HL-60 (cell line): ENCODE results near the gene ARHGEF12.

ENCODE experiments used
- DNase-seq, 2 experiments: peaks; one replicate each; pipeline ENCODE4 v3.0.0-alpha.2; 2010 to 2020; ENCODE audit warnings: low read depth in 1 of 2, low spot score in 1 of 2
- H3K27ac ChIP-seq: fragments of 250-450 bp; sonication (Bioruptor Pico); replicated peaks from 2 replicates; pipeline ENCODE4 v1.5.1; 2020; ENCODE audit warnings: mild to moderate bottlenecking, moderate library complexity
- H3K27me3 ChIP-seq: fragments of 250-450 bp; sonication (Bioruptor Pico); 2 replicates; pipeline ENCODE4 v1.5.1; 2021; ENCODE audit warnings: mild to moderate bottlenecking, moderate library complexity; ENCODE audit not compliant: insufficient read depth, poor library complexity, severe bottlenecking
- H3K4me3 ChIP-seq: replicated peaks from 2 replicates; pipeline ENCODE4 v1.5.1; 2011; ENCODE audit warnings: mild to moderate bottlenecking, control low read depth, low read length; ENCODE audit not compliant: insufficient read depth
- CTCF ChIP-seq: IDR thresholded peaks from one replicate; pipeline ENCODE4 v1.5.1; 2011; ENCODE audit warnings: low read length, control low read depth, inconsistent platforms; ENCODE audit not compliant: insufficient read depth
- GABPA ChIP-seq: IDR thresholded peaks from 2 replicates; pipeline ENCODE4 v1.6.1; 2012; ENCODE audit warnings: low read depth
- POLR2AphosphoS5 ChIP-seq: IDR thresholded peaks from 2 replicates; pipeline ENCODE4 v1.6.1; 2012; ENCODE audit warnings: low read depth
- REST ChIP-seq: IDR thresholded peaks from 2 replicates; pipeline ENCODE4 v1.6.1; 2012; ENCODE audit warnings: low read depth; ENCODE audit not compliant: insufficient replicate concordance
- SPI1 ChIP-seq: IDR thresholded peaks from 2 replicates; pipeline ENCODE4 v1.6.1; 2012; ENCODE audit warnings: low read depth, mild to moderate bottlenecking, borderline replicate concordance

Gene ARHGEF12

GRCh38 chr11:120331301-120331996 is 4.8 kb upstream of the ARHGEF12 start:
- no peak for DNase-seq
- H3K4me3 ChIP-seq, result no peak overlapping the region
- no peak for TF ChIP-seq CTCF
- peaks cover 42% of the 10 kb centered on the region for H3K27me3 ChIP-seq
- H3K27ac ChIP-seq, result no peak overlapping the region

GRCh38 chr11:120332822-120333716 is 3.1 kb upstream of the ARHGEF12 start:
- H3K27ac ChIP-seq, result no peak overlapping the region

GRCh38 chr11:120333801-120334200 is 2.4 kb upstream of the ARHGEF12 start:
- TF ChIP-seq CTCF (no peak), REST (no peak), POLR2AphosphoS5 (no peak), SPI1 (no peak), GABPA (no peak)
- Histone ChIP-seq H3K27ac (no peak overlapping the region), H3K27me3 (peaks cover 55% of the 10 kb centered on the region), H3K4me3 (no peak overlapping the region)
- no peak for DNase-seq

More at GRCh38 chr11:120332822-120333716, 3.1 kb upstream of the ARHGEF12 start:
- peak; percentile 72 for TF ChIP-seq SPI1
- TF ChIP-seq GABPA, result no peak
- TF ChIP-seq CTCF, result no peak
- no peak for DNase-seq
- H3K4me3 ChIP-seq, result no peak overlapping the region
- H3K27me3 ChIP-seq, result peaks cover 50% of the 10 kb centered on the region

GRCh38 chr11:120334332-120334731 is 1.9 kb upstream of the ARHGEF12 start:
- DNase-seq, result no peak
- Histone ChIP-seq H3K27ac (no peak overlapping the region), H3K4me3 (no peak overlapping the region), H3K27me3 (peaks cover 55% of the 10 kb centered on the region)
- TF ChIP-seq CTCF (no peak), SPI1 (no peak), REST (no peak), POLR2AphosphoS5 (no peak), GABPA (no peak)
